GM23338 (cell line): ENCODE results near the gene FGF21.

Experiments
- CTCF ChIP-seq, 2 experiments: fragments of 200-600 bp in 1 of 2; sonication (generic) in 1 of 2; conservative IDR thresholded peaks; 2 replicates each; pipeline versions ENCODE4 v1.5.1 to v1.6.1; 2016 to 2017; ENCODE audit warnings: antibody characterized with exemption in 2 of 2, low read depth in 2 of 2, mild to moderate bottlenecking in 2 of 2, moderate library complexity in 1 of 2
- EZH2 ChIP-seq: fragments of 200-600 bp; sonication (generic); IDR thresholded peaks from one replicate; pipeline ENCODE4 v1.8.0; 2017; ENCODE audit warnings: antibody characterized with exemption, mild to moderate bottlenecking, low read depth; ENCODE audit not compliant: unreplicated experiment
- EZH2phosphoT487 ChIP-seq: fragments of 200-600 bp; sonication (generic); IDR thresholded peaks from one replicate; pipeline ENCODE4 v1.8.1; 2018; ENCODE audit warnings: antibody characterized with exemption; ENCODE audit not compliant: unreplicated experiment
- POLR2AphosphoS5 ChIP-seq: IDR thresholded peaks from 2 replicates; pipeline ENCODE4 v1.6.1; 2016; ENCODE audit warnings: antibody characterized with exemption, low read depth

GRCh38 chr19:48742096-48742495 is 13.2 kb upstream of the FGF21 start:
- no peak for TF ChIP-seq EZH2phosphoT487
- TF ChIP-seq CTCF (conservative IDR thresholded peaks at IDR 0.05; ENCODE audit: low read depth in 2 of 2): no peak
- TF ChIP-seq POLR2AphosphoS5: no peak
- no peak for TF ChIP-seq EZH2
